CD4-positive, alpha-beta T cell treated with Interleukin-17A for 4 hours (primary cell): Measurements from ENCODE around the gene ACBD6.

Experiments
- DNase-seq: peaks from one replicate; pipeline ENCODE4 v3.0.0-alpha.2; 2020; ENCODE audit warnings: mixed read lengths

Gene ACBD6

DNA sequence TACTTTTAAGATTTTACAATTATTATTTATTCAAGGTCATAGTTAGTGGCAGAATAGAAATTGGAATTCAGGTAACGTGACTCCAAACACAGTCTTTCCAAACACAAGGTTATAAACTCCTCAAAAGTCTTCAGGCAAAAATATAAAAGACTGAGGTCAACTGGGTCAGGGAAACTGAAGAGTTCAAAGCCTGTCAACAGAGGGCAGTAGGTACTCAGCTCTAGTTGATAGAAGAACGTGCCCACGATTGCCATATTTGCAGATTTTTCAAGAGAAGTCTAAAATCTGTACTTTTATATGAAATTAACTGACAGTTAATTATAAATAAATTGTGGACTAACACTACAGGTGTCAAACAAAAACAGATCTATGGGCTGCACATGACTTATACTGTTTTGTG is 137.3 kb downstream of the ACBD6 start:
- DNase-seq, result no peak

DNA sequence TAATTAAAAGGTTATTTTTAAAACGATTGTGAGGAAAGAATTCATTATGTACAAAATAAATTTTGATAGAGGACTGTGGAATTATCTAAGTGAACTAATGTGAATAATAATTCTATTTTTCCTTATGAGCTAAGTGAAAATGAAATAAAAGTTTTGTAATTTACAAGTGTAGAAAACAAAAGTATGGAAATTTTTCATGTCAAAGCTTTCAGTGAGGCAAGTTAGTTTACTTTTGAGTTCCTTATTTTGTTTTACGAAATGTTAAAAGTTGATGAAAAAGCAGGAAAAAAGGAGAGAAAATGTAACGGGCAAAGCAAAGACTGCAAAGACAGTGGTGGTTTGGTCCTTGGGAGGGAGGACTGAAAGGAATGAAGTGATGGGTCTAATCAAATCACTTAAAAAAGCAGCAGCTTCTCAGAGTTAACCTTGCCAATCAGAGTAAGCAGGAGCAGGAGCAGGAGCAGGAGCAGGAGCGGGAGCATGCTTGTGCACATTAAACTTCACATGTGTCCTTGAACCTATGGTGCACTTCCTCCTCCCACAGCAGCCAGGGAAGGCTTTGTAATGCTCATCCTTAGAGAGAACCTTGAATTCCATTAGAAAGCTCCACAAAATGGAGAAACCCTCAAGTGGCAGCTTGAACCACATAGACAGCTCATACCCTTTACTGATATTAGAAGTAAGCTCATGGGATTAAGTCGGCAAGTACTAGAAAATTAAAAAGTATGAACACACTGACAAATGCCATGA is 139.0 kb downstream of the ACBD6 start:
- no peak for DNase-seq

DNA sequence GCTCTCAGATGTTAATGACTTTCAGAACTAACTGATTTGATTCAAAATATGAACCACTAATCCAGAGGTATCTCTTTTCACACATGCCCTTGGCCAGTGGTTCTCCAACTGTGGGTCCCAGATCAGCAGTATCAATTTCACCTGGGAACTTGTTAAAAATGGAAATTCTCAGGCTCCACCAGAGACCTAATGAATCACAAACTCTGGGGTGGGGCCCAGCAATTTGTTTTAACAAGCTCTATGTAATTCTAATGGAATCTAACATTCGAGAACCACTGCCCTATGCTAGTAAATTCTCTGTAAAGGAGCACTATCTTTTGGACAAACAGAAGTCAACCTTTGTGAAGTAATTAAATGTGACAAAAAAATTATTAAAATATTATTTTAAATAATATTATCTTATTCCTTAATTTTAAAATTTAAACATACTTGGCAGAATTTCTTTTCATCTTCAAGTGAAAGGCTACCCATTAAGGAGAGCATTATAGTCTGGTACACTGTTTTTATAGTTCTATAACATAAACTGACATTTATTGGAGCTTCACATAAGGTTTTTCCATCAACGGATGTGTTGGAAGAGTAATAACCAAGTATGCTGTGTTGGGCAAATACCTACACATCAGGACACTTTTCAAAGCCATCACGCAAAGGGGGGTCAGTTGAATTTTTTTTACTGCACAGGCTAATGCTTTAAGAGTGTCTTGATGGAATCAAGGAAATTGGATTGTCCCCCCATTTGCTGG is 141.9 kb downstream of the ACBD6 start:
- DNase-seq, result no peak

DNA sequence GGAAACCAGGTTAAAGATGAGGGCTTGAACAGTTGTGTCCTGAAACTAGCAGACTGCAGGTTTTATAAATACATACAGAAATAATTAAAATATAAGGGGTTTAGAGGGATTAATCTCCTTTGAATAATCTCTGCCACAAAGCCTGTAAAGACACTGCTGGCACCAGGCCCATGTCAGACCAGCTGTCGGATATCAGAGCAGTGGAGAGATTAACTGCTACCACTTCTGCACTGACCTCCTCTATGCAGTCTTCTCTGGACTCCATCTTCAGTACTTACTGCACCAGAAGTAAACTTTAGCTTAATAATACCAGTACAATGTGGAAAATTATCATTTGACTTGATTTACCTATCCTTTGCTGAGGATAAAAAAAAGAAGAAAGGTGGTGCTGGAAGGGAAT is 143.7 kb downstream of the ACBD6 start:
- DNase-seq, result no peak

DNA sequence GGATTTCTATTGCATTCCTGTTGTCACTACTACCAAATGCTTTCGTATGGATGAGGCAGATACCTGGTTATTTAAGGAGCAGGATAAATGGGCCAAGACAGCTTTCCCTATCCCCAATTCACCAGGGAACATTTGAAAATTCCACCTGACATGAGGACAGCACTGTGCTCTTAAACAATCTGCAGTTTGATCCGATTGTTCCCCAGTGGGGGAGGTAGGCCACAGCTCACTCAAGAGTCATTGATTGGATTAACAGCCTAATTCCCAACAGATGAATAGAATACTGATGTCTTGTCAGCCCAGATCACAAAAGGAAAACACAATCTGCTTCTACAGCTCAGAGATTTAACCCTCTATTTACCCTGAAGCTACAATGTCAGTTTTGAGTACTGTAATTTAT is 148.4 kb downstream of the ACBD6 start:
- no peak for DNase-seq

DNA sequence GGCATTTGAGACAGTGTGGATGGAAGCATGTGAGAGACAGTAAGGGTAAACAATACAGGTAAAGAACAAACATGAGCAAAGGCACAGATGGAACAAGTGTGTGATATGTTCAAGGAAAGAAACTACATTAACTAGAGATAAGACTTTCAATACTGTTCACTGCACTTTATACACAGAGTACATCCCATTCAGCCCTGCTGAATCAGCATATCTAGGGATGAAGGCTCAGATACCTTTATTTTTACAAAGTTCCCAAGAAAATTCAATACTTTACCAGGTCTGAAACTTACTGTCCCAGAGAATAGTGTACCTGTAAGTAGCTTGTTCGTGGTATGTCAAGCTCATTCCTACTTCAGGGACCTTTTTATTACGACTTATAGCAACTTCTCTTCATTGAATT is 149.8 kb downstream of the ACBD6 start:
- no peak for DNase-seq

DNA sequence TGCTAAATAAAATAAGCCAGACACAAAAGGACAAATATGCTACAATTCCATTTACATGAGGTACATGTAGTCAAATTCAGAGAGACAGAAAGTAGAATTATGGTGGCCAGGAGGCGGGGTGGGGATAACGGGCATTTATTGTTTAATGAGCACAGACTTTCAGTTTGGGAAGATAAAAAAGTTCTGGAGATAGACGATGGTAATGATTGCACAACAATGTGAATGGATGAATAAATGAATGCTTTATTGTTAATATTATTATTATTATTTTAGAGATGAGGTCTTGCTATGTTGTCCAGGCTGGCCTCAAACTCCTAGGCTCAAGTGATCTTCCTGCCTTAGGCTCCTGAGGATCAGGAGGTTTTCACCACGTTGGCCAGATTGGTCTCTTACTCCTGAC is 150.4 kb downstream of the ACBD6 start:
- no peak for DNase-seq

DNA sequence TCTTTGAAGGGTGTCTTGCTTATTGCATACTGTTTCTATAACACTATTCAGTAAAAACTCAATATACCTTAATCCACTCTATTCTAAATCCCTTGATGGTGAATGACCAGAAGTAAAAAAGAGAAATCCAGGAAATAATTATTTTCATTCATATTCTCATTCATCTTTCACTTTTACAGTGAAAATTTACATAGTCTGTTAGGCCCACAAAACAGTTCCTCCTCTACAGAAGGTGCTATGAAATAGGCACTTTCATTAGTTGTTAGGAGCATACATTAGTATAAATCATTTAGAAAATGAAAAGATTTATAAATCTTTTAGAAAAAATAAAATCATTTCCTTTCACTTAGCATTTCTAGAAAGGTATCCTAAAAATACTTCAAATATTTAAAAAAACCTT is 157.2 kb downstream of the ACBD6 start:
- DNase-seq, result no peak

DNA sequence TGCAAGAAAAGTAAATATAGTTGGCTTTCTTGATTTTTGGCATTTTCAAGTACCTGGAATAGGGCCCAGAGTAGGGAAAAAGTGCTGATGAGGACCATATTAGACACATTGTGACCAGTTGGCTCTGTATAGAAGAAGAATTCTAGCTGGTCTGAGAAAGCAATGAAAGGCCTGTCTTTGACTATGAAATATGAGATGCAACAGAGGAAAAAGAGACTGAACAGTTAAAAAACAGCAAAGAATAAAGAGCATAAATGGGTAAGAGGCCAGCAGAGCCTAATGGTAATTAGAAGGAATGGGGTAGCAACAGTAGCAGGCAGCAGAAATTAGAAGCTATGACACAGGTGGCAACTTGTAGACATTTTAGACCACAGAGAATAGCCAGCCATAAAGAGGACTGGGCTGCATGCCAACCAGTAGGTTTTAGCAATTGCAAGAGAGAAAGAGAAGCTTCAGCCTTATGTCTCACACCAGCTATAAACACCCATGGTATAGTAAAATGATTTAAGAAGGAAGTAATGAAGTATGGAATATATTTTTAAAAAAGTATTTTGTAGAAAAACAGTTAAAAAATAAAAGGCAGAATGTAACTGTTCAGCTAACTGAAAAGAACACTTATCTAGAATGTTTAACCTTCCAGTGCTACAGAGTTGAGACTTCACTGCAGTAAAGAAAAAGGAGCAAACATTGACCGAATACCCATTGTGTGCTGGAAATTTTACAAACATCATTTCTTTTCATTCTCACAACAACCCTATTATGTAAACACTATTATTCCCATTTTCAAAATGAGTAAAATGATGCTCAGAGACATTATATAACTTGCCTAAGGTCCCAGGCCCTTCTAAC is 158.2 kb downstream of the ACBD6 start:
- no peak for DNase-seq

DNA sequence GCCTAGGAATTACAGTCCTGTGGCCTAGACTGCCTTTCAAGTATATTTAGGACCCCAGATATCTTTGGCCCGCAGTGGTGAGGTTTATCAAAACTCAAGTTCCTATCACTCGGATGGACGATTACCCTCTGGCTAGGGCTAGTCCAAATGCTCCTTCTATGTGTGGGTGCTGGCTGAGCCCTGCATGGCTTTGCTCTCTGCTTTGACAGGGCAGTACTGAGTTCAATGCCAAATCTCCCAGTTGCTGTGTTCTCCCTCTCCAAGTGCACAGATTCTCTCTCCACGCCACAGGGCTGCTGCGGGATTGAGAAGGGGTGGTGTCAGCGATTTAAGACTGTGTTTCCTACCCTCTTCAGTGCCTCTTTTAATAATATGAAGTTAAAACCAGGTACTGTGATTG is 175.3 kb downstream of the ACBD6 start:
- no peak for DNase-seq

DNA sequence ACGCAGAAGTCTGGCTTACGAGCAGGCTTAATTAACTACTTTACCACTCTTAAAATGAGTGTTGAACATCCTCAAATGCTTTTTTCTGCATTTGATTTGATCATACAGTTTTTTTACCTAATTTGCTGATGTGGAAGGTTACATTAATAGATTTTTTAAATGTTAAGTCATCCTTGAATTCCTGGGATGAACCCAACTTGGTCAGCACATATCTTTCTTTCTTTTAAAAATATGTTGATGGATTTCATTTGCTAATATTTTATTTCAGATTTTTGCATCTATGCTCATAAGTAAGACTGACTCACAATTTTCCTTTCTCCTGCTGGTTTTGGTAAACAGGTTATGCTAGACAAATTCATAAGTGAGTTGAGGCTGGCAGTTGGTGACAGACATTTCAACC is 189.5 kb downstream of the ACBD6 start:
- no peak for DNase-seq

DNA sequence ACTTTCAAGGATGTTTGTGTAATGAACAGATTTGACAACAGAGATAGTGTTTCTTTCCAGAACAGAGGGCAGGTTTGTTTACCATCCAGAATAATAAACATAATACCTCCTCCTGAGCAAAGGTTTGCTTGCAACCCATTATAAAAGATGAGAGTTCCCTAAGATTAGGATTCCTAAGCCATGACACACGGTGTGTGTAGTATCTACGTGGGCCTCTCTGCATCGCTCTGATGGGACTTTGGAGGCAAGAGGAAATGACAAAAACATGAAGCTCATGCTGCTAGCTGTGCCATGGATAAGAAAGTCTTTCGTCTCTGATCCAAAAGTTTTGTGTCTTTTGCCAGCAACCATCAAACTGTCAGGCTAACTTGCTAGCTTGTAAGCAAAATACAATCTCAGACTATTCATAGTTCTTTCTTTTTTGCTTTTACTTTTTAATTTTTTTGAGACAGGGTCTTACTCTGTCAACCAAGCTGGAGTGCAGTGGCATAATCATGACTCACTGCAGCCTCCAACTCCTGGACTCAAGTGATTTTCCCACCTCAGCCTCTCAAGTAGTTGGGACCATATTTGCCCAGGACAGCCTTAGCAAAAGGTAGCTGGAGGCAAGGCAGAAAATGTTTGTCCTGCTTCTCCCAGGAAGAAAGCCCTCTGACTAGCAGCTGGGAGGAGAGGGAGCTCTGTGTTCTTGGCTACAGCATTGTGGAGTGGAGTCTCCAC is 191.2 kb downstream of the ACBD6 start:
- DNase-seq, result no peak

DNA sequence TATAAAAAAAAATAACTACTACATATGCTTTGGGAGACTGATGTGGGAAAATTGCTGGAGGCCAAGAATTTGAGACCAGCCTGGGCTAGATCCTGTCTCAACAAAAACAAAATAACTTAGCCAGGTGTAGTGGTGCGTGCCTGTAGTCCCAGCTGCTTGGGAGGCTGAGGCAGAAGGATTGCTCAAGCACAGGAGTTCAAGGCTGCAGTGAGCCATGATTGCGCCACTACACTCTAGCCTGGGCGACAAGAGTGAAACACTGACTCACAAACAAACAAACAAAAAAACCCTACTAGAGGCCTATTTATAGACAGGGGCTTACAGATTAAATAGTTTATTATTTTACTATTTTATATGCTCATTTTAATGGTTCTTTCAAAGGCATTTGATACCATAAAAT is 192.3 kb downstream of the ACBD6 start:
- no peak for DNase-seq

DNA sequence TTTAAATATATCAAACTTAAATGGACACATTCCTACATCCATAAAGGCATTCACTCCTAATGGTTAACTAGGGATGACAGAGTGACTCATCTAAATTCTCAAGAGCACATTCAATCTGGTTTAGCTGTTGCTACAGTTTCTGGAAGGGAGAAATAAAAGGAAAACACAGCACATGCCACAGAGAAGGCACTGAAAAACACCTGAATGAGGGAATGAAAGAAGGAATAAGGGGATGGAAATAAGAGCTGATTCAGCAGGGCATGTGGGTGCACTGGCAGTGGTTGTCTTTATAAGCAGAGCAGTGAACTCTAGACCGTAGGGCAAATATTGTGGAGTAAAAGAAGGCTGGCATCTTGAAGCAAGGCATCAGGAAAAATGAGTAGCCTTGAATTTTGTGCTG is 193.0 kb downstream of the ACBD6 start:
- no peak for DNase-seq

DNA sequence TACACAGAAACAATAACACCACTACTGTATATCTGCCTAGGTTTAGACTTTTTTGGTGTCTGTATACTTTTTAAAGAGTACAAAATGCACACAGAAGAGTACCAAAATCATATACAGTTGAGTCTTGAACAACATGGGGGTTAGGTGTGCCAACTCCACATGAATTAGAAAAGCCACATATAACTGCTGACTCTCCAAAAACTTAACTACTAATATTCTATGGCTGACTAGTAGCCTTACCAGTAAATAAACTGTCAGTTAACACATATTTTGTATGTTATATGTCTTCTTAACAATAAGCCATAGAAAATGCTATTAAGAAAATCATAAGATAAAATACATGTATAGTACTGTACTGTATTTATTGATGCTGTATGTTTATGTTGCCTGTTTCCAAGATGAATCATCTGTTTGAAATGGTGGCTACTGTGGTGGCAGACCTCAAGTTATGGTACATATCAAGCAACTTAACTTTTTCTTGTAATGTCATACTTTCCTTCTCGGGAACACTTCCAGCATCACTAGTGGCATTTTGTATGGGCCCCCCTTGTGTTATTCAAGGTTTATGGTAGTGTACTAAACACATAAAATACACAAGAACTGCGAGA is 201.1 kb downstream of the ACBD6 start:
- no peak for DNase-seq

DNA sequence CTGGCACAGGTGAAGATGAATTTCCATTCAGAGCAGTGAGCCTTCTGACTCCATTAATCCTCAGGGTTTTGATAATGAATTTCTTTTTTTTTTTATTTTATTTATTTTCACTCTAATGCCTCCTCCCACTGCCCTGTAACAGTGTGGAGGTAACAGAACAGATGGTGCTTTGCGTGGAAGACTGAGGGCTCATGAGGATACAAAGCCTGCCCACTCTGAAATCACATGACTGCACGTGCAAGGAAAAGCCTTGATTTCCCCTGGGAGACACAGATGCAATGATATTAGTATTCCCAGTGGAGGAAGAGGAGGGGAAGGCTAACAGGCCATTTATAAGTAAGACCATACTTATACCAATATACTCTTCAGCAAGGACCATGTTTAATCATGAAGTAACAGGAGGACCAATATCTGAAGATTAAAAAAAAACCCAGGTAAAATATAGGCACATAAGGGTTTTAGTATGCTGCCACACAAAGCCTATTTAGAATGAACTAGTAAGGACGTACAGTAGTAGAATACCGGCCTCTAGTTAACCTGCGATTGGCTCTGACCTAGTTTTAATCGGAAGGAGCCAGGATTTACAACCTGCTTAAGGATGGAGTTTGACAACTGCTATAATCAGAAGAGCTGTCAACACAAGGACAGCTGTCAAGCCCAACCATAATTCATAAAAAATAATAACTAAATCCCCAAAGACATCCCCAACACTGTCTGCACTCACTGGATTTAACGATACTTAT is 202.7 kb downstream of the ACBD6 start:
- no peak for DNase-seq

DNA sequence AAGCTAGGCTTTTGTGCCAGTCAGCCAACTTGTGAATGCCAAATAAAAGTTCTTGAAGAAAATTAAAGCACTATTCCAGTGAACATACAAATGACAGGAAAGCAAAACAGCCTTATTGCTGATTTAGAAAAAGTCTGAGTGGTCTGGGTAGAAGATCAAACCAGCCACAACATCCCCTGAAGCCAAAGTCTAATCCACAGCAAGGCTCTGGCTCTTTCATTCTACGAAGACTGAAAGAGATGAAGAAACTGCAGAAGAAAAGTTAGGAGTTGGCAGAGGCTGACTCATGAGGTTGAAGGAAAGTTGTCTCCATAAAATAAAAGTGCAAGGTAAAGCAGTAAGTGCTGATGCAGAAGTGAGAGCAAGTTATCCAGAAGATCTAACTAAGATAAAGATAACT is 206.4 kb downstream of the ACBD6 start:
- DNase-seq, result no peak

DNA sequence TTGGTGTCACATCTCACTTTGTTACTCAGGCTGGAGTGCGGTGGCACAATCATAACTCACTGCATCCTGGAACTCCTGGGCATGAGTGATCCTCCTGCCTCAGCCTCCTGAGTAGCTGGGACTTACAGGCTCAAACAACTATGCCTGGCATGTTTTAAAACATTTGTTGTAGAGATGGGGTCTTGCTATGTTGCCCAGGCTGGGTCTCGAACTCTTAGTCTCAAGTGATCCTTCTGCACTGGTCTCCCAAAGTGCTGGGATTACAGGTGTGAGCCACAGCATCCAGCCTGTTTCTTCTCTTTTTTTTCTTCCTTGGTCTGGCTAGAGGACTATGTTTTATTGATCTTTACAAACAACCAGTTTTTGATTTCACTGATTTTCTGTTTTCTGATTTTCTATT is 207.7 kb downstream of the ACBD6 start:
- DNase-seq, result no peak

DNA sequence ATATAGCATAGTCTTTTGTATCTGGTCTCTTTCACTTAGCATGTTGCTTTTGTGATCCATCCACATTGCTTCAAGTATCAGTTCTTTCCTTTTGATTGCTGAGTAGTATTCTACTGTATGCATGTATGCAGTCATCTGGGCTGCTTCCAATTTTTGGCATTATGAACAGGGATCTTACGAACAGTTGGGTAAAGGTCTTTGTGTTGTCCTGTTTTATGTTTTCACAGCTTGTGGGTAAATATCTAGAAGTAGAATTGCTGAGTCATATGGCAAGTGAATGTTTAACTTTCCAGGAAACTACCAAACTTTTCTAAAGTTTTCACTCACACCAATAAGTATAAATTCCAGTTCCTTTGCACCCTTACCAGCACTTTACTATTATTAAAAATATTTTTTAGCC is 211.4 kb downstream of the ACBD6 start:
- no peak for DNase-seq

DNA sequence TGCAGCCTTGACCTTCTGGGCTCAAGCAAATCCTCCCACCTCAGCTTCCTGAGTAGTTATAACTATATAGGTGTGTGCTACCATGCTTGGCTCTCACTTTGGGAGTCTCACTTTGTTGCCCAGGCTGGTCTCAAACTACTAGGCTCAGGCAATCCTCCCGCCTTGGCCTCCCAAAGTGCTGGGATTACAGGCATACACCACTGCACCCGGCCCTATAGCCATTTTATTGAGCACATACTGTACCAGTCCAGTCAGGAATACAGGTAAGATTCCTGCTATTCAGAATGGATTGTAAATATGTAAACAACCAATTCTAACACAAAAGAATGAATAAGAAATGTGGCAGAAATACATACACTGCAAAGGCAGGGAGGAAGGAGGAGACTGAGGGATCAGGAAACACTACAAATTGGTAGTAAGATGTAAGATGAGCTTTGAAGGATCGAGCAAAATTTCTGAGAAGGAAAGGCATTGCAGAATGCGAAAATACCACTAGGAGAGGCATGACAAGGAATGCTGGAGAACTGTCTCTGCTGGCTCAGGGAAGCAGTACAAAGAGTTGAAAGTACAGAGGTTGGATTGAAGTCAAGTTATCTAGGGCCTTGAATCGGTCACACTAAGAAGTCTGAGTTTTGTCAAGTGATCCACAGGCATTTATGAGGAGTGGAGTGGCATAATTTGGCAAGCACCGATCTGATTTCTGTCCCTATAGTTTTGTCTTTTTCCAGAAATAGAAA is 211.9 kb downstream of the ACBD6 start:
- DNase-seq, result no peak

DNA sequence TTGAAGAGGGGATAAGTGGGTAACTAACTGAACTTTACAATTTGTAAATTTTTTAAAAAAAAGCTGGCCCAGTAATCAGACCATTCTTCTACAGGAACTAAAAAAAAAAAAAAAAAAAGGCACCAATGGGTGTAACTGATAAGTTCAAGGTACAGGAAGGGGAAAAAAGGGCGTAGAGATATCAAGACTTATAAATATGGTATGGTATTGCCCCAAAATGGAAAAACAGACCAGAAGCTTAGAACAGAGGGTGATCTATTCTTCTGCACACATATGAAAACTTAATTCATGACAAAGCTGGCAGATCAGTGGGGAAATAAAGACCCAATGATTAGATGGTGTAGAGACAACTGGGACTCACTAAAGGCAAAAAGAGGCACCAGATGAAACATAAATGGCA is 213.4 kb downstream of the ACBD6 start:
- no peak for DNase-seq
